HG03571 (cell line): ENCODE results near the gene HNRNPA2B1.

Experiments used
- ATAC-seq: cut with Tn5 transposase; IDR thresholded peaks from one replicate; pipeline ENCODE4 v1.9.1; 2021; ENCODE audit not compliant: unreplicated experiment

HNRNPA2B1 gene

DNA sequence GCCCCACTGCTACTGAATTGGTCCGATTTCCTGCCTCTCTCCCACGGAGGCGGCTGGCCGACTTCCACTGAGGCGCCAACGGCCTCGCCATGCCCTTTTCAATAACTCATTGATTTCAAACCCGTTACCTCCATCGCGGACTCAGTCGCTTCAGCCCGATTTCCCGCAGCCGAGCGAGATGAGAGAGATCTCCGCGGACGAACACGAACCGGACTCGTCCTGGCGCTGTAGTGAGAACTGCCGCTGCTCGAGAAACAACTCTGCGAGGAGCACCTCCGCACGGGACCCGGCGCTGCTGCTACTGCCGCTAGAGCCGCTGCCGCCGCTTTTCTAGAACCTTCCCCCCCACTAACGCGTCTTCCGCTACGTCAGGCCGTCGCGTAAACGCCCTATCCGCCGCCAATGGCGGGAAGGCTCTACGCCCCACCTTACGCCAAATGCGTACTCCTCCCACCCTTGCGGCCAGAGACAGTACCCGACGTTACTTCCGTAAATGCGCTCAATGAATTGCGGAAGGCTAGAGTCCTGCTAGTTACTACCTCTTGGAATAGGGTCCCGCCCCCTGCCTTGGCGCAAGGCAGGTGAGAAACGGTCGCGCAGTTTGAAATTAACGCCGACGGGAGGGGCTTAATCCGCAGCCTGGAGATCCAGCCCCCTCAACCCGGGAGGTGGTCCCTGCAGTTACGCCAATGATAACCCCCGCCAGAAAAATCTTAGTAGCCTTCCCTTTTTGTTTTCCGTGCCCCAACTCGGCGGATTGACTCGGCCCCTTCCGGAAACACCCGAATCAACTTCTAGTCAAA, at the start of gene HNRNPA2B1:
Gene HNRNPA2B1, minus strand, starts transcription at position 303 of the 803 bp plus-strand sequence. Its CDS starts 169 bp downstream, at position 134.
- ATAC-seq, result peak; percentile 54

DNA sequence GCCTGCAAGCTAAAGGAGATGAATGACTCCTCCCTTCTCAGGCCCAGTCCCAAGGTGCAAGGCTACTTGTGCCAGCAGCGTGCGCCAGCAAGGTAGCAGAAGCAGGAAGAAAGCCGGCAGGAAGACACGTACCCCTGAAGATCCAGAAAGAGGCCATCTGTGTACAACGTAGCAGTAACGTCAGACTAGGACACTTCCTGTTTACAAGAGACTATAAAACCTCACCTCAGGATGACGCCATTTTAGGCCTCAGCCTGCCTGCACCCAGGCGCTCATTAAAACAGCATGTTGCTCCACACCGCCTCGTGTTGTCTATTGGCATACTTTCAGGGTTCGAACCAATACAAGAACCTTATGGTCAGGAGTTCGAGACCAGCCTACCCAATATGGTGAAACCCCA, 49.7 kb upstream of the HNRNPA2B1 start:
- ATAC-seq, result no peak

DNA sequence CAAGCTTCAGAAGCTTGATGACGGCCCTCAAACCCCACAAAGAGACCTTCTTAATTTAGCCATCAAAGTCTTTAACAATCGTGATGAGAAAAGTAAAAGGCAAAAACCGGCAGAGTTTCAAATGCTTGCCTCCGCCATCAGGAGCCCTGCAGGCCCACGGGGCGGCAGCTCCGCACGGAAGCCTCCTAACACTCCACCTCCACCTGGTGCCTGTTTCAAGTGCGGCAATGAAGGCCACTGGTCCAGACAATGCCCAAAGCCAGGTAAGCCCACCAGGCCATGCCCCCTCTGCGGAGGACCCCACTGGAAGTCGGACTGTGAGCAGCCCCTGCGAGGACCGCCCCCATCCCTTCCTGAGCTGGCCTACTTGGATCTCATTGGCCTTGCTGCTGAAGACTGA, 44.6 kb upstream of the HNRNPA2B1 start:
- no peak for ATAC-seq

DNA sequence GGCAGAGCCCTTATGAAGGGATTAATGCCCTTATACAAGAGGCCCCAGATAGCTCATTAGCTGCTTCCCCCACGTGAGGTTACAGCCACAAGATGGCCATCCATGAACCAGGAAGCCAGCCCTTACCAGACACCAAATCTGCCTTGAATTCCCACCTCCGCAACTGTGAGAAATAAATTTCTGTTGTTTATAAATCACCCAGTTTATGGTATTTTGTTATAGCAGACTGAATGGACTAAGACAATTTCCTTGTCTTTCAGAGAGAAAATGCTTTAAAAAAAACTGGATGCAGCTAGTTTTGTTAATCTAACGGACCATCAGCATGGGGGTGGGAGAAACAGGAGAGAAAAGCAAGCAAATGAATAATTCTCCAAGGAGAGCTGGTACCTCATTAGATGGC, 37.5 kb upstream of the HNRNPA2B1 start:
- no peak for ATAC-seq

DNA sequence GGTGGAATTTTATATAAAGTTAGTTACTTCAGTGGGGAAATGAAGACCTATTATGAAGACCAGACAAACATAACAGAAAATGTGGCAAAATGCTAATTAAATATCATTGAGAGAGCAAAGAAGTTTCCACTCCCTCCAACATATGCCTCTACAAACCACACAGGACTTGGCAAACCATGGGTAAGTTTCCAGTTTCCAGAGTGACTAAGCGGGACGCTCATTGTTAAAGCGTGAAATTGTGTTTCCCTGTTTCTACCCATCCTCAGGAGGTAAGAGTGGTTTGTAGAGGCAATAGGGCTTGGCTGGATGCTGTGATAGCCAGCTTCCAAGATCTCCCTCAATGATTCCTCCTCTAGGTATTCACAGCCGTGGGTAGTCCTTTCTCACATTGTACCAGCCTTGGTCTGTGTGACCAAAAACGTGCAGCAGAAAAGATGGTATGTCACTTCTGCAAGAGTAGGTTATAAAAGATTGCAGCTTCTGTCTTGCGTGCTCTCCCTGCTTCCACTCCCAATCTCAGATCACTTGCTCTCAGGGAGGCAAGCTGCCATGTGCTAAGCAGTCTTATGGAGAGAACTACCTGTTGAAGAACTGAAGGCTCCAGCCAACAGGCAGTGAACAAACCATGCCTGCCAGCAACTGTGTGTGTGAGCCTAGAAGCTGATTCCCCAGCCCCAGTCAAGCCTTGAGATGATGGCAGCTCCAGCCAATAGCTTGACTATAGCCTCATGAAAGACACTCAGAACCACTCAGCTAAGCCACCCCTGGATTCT, 36.7 kb upstream of the HNRNPA2B1 start:
- ATAC-seq, result no peak

DNA sequence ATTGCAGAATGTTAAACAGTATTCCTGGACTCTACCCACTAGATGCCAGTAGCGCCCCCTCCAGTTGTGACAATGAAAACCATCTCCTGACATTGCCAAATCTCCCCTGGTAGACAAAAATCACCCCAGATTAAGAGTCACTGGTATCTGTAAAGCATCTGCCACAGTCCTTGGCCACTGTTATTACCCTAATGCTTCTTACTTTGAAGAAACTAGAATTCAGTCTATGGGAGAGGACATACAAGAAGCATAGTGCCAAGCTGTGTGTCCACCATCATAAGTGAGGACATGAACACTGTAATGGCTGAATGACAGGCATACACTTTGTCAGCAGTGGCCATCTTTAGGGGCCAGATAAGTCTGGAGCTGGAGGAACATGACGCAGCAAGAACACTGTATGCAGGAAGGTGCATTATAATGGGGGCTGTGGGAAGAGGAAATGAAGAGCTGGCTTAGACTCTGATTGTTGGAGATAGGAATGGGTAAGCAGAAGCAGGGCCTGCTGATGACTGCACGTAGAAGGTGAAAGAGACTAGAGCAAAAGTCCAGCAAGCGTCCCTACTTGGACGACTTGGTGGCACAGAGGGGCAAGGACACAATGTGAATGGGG, 33.5 kb upstream of the HNRNPA2B1 start:
- no peak for ATAC-seq

DNA sequence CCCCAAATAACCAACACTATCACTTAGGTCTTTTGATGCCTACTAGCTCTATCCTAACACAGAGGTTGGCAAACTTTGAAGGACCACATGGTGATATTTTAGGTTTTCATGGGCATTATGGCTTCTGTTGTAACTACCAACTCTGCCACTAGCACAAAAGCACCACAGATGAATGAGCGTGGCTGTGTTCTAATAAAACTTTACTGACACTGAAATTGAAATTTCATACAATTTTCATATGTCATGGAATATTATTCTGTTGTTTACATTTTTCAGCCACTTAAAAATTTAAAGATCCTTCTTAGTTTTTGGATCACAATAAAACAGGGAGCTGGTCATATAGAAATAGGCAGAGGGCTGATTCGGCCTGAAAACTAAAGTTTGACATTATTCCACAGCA, 27.4 kb upstream of the HNRNPA2B1 start:
- no peak for ATAC-seq

DNA sequence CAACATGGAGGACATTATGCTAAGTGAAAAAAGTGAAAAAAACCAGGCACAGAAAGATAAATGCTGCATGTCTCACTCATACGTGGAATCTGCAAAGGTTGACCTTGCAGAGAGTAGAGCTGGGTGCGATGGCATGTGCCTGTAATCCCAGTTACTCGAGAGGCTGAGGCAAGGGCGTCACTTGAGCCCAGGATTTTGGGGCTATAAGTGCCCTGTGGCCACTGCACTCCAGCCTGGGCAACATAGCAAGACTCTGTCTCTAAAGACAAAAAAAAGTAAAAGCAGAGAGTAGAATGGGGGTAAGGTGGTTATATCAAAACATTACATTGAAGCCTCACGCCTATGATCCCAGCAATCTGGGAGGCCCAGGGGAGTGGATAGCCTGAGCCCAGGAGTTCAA, 23.8 kb upstream of the HNRNPA2B1 start:
- no peak for ATAC-seq

DNA sequence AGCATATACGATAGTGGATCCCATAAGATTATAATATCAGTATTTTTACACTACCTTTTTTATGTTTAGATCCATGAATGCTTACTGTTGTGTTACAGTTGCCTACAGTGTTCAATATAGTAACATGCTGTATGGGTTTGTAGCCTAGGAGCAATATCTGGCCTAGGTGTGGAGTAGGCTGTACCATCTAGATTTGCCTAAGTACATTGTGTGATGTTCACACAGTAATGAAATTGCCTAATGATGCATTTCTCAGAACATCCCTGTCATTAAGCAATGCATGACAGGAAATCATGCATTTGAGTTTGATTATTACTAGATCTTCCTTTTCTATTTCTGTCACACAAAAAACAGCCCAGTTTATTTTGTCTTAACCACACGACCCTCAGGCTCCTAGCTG, 15.5 kb upstream of the HNRNPA2B1 start:
- ATAC-seq, result no peak

DNA sequence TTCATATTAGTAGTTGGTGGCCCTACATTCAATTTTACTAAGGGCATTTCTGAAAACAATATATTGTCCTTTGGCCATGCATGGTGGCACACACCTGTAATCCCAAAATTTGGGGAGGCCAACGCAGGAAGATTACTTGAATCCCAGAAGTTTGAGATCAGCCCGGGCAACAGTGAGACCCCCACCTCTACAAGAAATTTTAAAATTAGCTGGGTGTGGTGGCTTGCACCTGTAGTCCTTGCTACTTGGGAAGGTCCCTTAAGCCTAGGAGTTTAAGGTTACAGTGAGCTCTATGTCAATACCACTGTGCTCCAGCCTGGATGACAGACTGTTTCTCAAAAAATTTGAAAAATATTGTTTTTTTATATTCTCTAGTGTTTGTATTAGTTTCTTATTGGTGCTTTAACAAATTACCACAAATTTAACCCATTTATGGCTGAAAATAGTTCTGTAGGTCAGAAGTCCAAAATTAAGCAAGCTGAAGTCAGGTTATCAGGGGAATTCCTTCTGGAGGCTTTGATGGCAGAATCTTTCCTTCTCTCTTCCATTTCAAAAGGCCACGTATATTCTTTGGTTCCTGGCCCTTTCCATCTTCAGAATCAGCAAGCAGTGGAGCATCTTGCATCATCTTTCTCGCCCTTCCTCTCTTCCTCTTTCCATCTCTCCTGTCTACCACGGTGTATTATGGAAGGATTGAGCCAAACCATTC, 13.4 kb upstream of the HNRNPA2B1 start:
- ATAC-seq, result no peak

DNA sequence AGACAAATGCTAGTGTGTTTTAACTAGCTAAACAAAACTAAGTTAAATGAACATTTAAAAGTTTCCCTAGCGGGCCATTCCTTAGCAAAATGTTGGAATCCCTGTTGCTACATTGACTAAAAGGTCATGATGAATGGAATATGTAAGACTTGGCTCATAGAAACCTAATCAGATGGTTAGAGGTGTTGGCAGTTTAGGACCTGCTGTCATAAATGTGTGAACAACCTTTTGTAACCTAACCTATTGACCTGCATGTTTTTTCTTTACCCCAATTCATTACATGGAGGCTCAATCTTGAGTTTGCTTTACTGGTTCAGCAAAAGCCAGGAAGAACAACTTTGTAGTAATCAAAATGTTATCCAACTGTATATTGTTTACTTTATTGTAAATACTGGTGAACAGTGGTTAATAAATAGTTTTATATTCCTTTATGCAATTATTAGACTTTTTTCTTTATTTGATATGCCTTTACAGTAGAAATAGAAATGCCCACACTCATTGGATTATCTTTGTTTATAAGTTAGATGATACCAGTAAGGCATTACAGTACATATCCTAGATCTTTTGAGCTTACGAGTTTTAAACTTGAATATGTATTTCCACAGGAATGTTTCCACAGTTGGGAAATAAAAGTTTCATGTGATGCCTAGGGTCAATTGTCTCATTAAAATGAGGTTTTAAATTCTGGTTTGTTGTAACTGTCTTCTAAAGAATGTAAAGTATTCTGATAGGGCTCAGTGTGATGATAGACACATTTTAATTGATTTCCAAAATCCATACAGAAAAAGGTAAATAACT, 12.6 kb upstream of the HNRNPA2B1 start:
- ATAC-seq, result no peak

DNA sequence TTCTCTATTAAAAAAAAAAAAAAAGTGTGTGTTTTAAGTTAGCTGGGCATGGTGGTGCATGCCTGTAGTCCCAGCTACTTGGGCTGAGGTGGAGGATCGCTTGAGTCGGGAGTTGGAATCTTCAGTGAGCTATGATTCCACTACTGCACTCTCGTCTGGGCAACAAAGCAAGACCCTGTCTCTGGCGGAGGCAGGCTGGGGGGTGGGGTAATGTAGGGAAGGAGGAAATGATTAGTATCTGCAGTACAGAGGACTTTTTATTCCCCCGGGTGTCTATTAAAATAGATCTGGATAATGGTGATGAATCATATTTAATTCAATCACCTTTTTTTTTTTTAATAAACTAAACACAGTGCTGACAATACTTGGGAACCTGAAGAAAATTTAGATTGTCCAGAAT, 7.5 kb upstream of the HNRNPA2B1 start:
- no peak for ATAC-seq

DNA sequence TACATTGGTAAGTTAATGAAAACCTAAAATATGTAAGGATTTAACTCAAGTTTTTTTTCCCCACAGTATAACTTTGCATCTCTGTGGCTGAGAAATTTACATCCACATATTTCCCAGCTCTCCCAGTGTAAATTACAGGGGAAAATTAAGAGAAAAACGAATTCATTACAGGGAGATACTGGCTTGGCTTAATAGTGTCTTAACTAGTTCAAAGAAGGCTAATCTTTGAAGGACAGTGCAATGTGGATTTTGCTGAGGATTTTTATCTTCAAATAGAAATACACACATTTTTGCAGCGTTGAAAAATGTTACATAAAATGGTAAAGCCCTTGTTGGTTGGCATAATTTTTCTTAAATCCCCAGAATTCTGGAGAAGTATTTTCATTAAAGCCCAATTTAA, 2.5 kb upstream of the HNRNPA2B1 start:
- no peak for ATAC-seq

DNA sequence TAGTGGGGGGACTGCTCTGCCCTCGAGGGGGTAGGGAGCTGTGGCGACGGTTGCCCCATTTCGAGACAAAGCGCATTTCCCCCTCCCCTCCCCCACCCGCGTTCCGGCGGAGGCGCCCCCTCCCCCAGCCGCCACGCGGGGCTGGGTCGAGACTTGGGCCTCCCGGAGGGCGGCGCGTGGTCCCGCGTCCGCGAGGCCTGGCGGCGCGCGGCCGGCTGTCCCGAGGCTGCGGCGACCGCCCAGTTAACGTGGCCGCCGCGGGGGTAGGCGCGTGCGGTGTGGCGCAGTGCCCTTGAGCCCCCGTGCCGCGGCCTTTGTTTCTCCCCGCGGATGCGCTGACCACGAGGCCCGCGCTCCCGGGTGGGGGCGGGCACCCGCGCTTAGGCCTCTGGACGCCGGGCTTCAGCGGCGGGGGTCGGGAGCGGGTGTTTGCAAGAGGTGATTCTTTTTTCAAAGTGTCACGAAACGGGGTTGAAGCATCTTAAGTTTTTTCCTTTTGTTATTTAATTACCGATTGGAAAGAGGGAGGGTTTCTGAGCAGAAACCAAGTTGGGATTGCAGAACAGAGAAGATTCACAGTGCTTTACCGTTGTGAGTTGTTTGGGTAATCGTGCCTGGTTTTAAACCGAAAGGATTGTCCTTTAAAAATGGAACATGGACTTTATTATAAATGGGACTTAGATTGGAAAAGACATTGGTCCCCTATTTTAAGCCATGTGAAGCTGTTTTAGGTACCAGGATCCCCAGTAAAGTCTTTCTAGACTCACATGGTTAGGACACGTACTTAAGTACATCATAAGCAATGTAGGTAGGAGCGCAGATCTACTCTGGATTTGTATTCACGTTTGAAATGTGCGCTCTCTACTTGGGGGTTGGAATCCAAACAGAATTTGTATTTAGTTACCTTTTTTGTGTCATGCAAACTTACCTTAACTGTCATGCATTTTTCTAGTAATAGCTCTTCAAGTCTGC, 1.8 kb upstream of the HNRNPA2B1 start:
- no peak for ATAC-seq

DNA sequence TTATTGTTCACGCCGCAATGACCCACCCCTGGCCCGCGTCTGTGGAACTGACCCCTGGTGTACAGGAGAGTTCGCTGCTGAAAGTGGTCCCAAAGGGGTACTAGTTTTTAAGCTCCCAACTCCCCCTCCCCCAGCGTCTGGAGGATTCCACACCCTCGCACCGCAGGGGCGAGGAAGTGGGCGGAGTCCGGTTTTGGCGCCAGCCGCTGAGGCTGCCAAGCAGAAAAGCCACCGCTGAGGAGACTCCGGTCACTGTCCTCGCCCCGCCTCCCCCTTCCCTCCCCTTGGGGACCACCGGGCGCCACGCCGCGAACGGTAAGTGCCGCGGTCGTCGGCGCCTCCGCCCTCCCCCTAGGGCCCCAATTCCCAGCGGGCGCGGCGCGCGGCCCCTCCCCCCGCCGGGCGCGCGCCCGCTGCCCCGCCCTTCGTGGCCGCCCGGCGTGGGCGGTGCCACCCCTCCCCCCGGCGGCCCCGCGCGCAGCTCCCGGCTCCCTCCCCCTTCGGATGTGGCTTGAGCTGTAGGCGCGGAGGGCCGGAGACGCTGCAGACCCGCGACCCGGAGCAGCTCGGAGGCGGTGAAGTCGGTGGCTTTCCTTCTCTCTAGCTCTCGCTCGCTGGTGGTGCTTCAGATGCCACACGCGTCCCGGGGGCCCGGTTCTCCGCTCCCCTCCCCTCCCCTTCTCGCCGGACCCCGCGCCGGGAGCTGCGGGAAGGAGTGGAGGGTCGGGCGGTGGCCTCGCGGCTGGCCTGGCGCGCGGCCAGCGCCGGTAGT, 887 bp upstream of the HNRNPA2B1 start, which contains the start of gene CBX3:
Gene CBX3, plus strand, starts transcription at position 499 of the 772 bp plus-strand sequence. CDS start 1,254 bp downstream, outside the sequence.
- peak; percentile 40 for ATAC-seq

DNA sequence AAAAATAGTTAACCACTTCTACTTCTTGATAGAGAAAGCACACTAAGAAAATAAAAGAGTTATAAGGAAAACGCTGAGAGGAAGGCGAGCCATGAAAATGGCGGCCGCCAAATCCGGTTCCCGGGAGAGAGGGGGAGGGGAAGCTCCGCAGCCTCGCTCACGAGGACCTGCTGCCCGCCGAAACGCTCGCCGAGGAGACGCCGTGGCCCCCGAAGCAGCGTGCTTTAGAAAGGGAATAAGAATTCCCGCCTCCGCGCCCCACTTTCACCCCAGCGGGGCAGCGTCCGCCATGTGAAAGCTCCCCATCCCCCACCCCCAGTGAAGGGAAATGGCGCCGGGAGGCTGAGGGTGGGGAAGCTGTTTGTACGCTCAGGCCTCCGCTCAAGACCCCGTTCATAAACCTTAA, 505 bp downstream of the HNRNPA2B1 start:
- peak; percentile 6 for ATAC-seq

DNA sequence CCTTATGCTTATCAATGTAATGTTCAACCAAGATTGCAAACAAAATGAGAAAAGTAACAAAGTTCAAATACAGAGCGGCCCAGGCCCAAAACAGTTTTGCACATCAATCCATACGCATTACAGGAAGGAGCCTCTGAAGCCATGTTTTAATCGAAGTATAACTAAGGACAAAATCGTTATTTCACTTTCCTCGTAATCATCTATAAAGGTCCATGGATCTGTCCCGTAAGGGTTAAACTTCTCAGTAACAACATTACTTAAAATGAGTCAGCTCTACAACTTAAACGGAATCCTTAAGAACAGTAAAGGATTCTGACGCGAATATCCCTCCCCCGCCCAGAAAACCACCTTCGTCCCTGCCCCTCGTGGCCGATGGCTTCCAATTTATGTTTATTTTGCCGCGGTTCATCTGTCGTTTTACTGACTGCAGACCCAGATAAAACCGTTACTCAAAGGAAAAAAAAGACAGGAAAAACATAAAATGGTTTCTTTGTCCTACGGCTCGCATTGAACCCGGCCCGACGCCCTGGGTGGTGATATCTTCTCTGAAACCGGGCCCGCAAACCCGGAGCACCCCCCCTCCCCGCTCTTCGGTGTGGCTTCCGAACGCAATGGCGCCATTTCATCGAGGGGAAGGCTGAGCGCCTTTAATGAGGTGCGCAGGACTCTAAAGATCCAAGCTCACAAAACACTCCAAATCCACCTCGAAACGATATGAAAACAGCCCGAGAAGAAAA, 1.1 kb downstream of the HNRNPA2B1 start:
- ATAC-seq, result no peak

DNA sequence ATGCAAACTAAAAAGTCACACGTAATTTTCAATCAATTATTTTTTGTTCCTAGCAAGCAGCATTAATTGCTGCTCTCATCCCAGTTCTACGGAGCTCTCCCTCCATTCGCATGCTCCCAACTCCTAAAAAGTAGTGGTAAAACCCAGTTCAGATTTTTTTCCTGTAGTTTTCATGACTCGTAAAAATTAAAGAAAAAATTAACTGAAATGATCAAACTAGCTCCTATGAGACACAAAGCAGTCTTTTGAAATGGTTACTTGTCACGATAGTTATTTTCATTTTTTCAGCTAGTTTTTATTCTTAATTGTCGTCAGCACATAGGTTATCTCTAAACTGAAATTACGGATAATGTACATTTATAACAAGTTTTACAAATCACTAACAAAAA, 1.8 kb downstream of the HNRNPA2B1 start:
- ATAC-seq, result no peak
